Erythroblast (primary cell): ENCODE results near the gene CENPE.

Experiments used
- GATA1 ChIP-seq: IDR thresholded peaks from 2 replicates; pipeline ENCODE4 v1.6.1; 2011; ENCODE audit warnings: low read depth, mild to moderate bottlenecking, control low read depth, low read length, moderate library complexity
- POLR2A ChIP-seq: IDR thresholded peaks from 2 replicates; pipeline ENCODE4 v1.6.1; 2011; ENCODE audit warnings: mild to moderate bottlenecking, low read length

- no peak for TF ChIP-seq POLR2A
- TF ChIP-seq GATA1, result no peak
Measured at GRCh38 chr4:103100691-103101090, 97.5 kb downstream of the CENPE start.
